Activated CD4-positive, CD25-positive, alpha-beta regulatory T cell treated with anti-CD3 and anti-CD28 coated beads, Interleukin-2, amount 50 U/mL, for 24 hours (primary cell): ENCODE data around the gene ELAC2.

ENCODE experiments used
- ATAC-seq, 2 donors: fragments of 150-1000 bp; cut with Tn5 transposase; one replicate each; pipeline ENCODE4 v1.10.0; 2021; ENCODE audit warnings: mild to moderate bottlenecking in 1 of 2, moderate library complexity in 1 of 2

The ELAC2 gene, protein sequence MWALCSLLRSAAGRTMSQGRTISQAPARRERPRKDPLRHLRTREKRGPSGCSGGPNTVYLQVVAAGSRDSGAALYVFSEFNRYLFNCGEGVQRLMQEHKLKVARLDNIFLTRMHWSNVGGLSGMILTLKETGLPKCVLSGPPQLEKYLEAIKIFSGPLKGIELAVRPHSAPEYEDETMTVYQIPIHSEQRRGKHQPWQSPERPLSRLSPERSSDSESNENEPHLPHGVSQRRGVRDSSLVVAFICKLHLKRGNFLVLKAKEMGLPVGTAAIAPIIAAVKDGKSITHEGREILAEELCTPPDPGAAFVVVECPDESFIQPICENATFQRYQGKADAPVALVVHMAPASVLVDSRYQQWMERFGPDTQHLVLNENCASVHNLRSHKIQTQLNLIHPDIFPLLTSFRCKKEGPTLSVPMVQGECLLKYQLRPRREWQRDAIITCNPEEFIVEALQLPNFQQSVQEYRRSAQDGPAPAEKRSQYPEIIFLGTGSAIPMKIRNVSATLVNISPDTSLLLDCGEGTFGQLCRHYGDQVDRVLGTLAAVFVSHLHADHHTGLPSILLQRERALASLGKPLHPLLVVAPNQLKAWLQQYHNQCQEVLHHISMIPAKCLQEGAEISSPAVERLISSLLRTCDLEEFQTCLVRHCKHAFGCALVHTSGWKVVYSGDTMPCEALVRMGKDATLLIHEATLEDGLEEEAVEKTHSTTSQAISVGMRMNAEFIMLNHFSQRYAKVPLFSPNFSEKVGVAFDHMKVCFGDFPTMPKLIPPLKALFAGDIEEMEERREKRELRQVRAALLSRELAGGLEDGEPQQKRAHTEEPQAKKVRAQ

DNA sequence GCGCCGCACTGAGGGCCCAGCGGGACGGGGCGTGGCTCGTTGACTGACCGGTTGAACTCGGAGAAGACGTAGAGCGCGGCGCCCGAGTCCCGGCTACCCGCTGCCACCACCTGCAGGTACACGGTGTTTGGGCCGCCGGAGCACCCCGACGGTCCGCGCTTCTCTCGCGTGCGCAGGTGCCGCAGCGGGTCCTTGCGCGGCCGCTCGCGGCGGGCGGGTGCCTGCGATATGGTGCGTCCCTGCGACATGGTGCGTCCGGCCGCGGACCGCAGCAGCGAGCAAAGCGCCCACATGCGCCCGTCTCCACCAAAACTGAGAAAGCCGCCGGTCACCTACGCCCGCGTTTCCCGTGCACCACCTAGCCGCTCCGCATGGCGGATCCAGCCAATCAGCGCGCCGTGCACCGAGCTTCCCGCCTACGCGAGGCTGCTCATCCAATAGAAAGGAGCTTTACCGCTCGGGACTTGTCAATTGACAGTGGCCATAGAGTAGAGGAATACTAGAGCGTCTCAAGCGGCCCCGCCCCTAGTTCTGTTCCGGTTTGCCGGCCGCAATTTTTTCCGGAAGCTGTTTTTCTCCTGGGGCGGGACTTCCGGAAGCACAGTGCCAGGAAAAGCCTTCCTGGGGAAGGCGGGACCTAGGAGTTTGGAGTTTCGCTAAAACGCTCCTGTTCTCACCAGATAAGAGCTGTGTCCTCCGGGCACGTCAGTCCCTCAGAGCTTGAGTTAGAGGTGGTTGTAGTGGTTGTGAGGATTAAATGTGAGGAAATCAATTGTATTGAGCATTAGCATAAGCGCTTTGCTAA, at the start of gene ELAC2:
TSS of gene ELAC2 (minus strand) at position 373 of the 805 bp plus-strand sequence. CDS start at position 293, 80 bp downstream.
- peak; percentile 98 to 99 for ATAC-seq

DNA sequence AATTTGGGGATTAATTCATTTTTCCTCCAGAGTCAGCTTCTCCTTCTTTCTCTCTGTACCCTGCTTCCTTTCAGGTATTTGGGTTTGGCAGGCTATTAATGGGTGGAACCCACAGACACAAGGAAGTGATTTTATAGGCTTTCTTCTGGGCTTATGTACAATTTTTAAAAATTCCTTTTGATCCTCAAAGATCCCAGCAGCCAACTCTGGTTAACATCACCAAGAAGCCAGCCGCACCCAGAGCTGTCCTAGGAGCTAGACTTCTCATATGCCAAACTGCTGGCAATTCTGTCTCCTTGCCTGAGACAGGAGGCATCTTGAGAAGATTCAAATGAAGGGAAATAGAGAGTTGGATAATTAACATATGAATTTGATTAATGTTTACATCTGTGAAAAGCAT, 47.2 kb upstream of the ELAC2 start:
- no peak for ATAC-seq

DNA sequence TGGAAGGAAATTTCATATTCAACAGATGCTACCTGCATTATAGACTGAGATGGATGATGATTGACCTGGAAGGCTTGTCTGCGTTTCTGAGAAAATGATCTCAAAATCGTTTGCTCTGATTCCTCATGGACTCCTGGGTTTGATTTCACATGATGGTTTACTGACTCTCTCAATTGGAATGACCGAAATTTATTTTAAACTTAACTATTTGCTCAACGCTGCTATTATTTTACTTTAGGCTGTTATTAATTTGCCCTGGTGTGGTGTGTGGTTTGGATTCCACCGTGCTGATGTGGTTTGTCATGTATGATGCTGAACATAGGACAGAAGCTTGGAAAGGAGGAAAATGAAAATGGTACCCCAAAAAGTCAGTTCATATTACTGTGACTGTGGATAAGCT, 37.3 kb upstream of the ELAC2 start:
- no peak for ATAC-seq

DNA sequence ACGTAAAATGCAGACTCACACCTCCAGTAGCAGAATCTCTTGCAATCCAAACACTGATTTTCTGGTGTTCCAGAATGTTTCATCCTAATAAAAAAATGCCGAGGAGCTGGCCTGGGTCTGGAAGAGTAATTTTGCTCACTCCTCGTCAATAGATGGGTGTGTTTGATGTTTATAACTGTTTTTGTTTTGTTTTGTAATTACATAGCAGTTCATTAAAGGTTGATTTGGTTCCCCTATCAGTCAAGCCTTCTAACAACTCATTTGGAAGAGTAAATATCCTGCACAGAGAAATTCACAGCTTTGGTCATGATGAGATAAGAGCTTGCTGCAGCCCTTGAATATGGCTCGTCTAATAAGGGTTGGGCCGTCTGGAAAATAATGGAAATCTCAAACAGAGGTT, 36.8 kb upstream of the ELAC2 start:
- no peak for ATAC-seq

DNA sequence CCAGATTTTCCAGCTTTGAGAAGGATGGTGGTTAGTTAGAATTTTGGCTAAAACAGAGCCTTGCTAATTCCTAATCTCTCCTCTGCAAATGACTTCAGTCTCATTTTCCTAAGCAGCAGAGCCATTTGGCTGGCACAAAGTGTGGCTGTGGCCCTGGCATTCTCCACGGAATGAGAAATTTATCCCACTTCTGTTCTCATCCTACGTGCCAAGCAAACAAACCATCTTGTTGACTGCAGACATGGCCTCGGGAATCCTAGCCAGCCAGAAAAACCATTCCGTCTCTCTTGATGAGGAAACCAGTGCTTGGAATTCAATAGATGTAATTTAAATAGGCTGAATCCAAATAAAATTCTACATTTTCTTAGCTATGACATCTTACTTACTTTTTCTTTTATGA, 34.1 kb upstream of the ELAC2 start:
- no peak for ATAC-seq

DNA sequence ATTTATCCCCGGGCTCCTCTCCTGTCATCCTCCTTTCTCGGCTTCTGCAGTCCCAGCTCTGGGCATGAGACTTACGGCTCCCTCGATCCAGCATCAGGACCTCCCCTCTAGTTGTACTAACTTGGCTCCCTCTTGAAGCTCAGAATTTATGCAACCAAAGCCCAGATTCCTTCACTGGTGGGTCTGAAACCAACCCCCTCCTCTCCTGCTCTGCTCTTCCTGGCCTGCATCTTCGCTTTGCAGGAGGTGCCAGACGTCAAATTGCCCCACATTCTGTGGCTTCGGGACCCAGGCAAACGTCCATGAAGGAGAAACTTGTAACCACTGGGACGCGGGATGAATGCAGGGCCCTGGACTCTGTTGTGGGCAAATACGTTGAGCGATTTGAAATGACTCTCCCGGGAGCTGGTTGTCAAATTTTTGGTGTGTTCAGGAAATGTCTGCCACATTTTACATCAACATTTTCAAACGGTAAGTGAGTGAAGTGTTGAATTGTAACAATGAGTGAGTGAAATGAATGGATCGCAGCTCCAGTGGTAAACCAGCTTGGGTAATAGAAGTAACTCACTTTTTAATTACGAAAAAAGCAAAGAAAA, 29.3 kb upstream of the ELAC2 start:
- no peak for ATAC-seq

DNA sequence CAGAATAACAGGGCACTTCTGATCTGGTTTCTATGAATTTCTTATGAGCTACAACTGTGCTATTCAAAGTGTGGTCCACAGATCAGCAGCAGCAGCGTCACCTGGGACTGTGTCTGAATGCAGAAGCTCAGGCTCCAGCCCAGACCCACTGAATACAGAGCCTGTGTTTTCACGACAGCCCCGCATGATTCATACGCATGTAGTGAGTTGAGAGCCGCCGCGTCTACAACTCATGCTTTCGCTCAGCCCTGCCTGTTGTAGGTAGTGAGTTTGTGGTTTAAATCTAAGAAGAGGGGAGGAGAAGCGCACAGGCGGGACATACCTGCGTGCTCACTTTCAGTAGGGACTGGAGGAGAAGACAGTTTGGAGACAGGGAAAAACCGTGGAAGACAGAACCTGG, 28.5 kb upstream of the ELAC2 start:
- ATAC-seq = no peak

DNA sequence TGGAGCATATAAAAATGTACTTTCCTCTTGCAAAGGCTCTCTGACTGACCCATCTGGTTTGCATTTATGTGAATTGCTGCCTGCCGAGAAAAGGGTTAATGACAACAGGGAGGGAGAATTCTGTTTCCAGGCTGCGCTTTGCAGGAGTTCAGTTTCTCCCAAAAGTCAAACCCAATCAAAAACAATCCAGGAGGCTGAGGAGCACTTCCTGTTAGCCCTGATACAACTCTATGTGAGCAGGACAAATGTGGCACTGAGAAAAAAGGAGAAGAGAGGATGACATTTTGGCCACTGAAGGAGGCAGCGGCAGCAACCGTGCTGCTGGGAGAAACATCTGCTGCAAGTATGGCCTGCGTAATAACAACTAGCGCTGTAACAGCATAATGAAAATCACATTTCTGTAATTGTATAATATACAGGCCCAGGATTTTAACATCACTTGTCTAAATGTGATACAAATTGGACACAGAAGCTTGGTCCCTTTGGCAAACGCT, 26.8 kb upstream of the ELAC2 start:
- ATAC-seq = no peak

DNA sequence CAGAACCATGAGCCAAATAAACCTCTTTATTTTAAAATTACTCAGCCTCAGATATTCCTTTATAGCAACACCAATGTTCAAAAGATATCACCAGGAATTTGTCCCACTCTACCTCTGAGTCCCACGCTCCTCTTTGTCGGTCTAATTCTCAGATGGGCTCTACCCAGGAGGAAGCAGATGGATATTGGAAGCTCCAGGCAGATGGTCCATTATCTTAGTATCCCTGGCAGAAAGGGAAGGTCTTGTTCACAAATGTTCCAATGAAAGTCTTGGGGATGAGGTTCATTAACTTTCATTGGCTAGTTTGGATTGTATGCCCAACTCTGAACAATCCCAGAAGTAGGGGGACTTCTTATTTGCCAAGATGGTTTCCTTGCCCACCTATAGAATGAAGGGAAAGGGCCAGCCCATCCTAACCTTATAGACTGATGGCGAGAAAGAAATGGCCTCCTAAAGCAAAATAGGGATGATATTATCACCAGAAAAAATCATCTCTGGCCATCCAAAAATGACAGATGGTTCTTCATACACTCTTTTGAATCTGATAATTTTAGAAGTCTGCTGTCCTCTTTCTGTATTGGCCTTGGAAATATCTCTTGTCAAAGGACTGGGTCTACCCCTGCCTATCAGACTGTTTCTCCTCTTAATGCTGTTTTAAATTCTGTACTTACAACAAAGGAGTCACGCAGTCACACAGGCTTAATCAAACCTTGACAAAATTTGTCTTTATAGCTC, 21.3 kb upstream of the ELAC2 start:
- ATAC-seq = no peak

DNA sequence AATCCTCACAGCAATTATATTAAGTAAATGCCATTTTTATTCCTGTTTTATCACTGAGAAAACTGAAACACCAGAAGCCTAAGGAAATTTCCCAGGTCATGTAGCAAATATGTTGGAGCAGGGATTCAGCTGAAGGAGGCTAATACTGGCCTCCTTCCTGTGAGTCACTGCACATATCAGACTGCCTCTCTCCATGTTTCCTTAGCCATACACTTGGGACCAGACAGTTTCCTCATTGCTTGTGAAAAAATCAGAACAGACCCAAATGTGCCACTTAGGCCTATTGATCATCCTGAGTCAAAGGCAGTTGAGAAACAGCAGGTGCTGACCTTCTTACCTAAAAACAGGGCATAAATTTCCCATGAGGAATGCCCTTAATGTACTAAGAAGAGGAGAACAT, 18.9 kb upstream of the ELAC2 start:
- no peak for ATAC-seq

DNA sequence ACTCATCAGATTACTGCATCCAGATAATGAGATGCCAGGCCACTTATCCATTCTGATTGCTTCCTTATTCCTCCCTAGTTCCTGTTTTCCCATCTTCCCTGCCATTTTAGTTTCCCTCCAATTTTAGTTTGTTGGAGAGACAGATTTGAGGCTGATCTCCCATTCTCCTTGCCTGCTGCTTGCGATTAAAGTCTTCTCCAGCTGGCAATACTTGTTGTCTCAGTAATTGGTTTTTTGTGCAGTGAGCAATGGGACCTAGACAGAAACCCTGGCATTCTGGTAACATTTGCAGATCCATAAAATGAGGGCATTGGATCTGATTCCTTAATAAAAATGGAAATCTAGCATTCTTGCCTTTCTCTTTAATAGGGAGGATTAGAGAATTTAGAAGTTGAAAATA, 17.6 kb upstream of the ELAC2 start:
- no peak for ATAC-seq

DNA sequence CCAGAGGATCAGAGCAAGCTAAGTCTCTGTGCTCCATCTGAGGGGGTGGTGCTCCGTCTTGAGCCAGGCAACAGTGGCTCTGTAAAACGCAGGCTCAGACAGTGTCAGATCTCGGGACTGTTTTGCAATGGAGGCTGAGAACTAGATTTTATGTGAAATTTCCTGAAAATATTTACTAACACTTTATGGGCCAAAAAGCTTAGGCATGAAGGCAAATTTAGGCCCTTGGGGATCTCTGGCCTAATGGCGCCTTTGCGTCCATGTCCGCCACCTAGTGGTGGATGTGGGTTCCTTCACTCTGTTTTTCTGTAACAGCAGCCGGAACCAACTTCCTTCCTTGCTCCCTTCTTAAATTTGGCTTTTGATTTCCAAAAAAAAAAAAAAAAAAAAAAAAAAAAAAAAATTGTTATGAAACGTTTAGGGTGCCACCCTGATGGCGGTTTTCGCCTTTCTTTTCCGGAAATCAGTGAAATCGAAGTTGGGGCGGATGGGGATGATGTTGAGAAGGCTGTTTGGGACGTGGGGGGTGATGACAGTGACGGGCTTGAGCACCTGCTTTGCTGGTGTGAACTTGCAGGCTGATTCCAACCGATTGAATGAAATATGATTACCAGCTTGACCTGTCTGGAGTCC, 14.0 kb upstream of the ELAC2 start:
- peak; percentile 41 to 44 for ATAC-seq

DNA sequence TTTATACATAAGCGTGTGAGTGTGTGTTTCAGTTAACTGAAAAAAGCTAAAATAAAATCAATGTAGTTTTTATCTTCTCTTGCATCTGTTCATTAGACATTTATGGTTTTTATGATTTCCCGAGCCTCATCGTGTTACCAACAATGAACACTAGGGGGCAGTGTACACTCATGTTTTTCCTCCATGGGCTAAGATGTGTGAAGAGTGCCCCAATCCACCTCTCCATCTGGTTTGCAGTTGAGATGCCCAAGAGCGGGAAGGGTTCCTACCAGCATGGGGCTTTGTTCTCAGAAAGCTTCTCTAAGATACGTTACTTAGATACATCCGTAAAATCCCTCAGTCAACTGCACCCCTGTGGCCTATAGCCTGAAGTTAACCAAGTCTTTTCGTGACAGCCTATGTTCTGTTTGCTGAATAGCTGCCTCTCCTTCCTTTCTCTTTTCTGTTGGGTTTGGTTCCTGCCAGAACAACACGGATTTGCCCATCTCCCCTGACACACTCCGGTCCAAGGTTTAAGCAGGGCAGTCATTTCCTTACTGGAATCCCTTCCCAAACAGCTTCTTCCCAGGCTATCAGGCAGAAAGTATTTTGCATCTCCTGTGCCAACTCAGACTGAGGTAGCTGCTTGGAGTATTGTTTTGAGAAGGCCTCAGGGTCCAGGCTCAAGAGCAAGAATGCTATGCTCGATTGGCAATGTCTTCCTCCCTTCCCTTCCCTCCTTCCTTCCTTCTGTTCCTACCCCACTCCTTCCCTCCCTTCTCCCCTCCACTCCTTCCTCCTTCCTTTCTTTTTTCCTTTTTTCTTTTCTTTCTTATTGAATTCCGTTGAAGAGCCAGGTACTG, 12.9 kb upstream of the ELAC2 start:
- no peak for ATAC-seq

DNA sequence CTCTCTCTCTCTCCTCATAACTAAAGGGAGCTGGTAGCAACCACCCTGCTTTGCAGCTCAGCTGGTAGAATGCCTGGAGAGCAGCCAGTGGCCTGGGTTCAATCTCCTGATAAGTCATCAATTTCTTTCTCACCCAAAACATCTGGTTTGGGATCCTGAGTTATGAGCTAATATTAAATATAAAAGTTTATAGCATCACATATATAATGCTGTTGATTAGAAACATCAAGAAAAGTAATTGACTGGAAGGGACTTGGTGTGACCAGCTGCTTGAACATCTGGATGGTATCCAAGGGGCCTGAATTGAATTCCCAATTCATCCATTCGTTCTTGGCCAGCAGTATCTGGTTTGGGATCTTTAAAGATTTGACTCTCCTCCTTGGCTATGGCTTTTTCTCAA, 12.2 kb upstream of the ELAC2 start:
- no peak for ATAC-seq

DNA sequence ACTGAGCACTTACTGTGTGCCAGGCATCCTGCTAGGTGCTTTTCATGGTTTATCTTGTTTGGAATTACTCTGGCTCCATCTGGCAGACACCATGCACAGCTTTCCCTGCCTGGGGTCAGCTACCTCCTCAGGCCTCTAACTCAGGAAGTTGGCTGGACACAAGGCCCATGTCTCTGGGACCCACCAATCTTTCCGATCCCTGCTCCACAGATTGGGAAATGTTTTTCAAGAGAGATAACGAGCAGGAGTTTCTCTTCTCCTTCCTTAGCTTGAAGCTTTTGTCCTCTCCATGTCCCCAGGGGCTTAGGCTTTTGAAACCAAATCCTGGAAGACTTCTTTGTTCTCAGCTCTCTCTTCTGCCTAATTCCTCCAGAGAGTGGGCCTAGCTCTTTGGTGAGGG, 11.5 kb upstream of the ELAC2 start:
- no peak for ATAC-seq

DNA sequence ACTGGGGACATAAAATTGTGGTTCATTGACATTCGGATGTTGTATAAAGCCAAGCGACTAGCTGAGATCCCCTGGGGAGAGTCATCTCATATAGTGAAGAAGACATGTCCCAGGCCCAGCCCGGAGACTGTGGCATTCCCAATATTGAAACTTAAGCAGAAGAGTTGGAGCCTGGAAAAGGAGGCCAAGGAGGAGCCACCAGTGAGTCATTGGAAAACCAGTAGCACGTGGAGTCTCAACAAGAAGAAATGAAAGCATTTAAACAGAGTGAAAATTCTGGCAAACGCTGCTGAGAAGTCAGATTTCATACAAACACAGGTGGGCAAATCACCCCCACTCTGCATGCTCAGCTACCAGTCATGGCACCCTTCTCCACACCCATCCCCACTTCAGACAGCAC, 9.4 kb upstream of the ELAC2 start:
- ATAC-seq = no peak

DNA sequence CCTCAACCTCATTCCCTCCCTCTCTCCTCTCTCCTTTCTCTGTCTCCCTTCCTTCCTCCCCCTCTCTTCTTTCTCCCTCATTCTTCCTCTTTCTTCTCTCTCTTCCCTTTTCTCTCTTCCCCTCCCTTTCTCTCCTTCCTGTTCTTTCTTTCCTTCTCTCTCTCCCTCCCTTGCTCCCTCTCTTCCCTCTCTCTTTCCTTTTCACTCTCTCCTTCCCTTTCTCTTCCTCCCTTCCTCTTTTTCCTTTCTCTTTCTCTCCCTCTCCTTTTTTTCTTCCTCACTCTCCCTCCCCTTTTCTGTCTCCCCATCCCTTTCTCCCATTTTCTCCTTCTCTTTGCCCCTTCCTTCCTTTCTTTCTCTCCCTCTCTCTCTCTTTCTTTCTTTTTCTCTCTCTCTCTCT, 7.9 kb upstream of the ELAC2 start:
- ATAC-seq = no peak

DNA sequence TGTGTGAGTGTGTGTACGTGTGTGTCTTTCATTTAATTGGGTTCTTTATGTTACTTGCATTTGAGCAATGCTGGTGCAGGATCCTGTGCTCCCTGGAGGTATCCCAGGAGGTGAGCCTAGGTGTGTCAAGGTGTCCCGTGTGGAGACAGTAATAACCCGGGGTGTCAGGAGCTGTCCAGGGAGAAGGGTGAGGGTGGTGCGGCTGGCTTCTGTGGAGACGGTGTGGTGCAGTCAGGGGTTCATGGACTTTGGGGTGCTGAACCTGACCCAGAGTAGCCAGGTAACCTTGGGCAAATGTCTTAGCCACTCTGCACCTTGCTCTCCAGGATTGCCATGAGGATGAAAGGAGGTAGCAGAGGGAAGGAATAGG, 7.4 kb upstream of the ELAC2 start:
- no peak for ATAC-seq

DNA sequence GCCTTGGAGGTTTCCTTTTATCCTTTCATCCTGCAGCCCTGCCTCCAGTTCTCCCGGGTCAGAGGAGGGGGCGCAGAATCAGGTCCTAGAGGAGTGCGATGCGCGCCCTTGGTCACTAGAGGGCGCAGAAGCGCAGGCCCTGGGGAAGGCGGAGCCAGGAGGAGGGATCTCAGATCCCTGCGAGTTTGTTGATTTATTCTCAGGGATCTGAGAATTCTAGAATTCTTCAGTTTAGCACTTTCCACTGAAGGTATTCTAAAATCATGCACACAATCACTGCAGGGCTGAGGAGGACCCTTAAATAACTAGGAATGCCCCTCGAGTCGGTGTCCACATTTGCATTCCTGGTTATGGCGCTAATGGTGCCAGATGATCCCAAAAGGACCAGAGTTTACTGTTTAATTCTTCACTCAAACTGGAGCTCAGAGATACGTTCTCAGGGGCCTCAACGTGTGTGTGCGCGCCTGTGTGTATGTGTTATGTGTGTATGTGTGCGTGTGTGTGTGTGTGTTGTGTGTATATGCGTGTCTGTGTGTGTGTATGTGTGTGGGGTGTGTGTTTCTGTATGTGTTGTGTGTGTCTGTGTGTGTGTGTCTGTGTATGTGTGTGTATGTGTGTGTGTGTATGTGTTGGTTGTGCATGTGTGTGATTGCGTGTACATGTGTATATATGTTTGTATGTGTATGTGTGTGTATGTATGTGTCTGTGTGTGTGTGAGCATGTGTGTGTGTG, 6.9 kb upstream of the ELAC2 start:
- peak; percentile 83 to 84 for ATAC-seq

DNA sequence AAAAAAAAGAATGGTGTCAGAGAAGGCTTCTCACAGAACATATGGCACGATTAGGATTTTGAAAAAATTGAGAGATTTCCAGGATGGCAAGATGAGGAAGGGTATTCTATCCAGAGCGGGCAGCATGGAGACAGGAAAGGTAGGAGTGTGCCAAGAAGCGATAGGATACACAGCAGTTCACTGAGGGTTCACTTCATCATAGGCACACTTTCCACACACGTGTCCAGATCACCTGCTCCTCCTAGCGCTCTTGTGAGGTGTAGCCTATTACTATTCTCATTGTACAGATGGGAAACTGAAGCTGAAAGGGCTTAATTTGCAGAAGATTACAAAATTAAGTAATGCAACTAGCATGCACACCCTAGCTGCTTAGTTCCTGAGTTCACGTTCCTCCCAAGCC, 6.2 kb upstream of the ELAC2 start:
- ATAC-seq = no peak
